PFSK-1 (cell line): ENCODE measurements around the gene RMND1.

Experiments used
- POLR2AphosphoS5 ChIP-seq: IDR thresholded peaks from 2 replicates; pipeline ENCODE4 v1.6.1; 2012; ENCODE audit warnings: low read depth, mild to moderate bottlenecking, control low read depth, low read length, moderate library complexity
- SIN3A ChIP-seq: IDR thresholded peaks from 2 replicates; pipeline ENCODE4 v1.6.1; 2012; ENCODE audit warnings: mild to moderate bottlenecking, low read length, moderate library complexity, borderline replicate concordance; ENCODE audit not compliant: insufficient read depth
- TF ChIP-seq, protein P1 (sequence below), 2 experiments: IDR thresholded peaks; 2 replicates each; pipeline versions ENCODE4 v1.6.1 to v1.8.0; 2011 to 2012; ENCODE audit warnings: low read depth in 2 of 2, low read length in 2 of 2, control low read depth in 1 of 2, inconsistent platforms in 1 of 2, mild to moderate bottlenecking in 1 of 2, moderate library complexity in 1 of 2; ENCODE audit not compliant: insufficient read depth in 1 of 2

DNA sequence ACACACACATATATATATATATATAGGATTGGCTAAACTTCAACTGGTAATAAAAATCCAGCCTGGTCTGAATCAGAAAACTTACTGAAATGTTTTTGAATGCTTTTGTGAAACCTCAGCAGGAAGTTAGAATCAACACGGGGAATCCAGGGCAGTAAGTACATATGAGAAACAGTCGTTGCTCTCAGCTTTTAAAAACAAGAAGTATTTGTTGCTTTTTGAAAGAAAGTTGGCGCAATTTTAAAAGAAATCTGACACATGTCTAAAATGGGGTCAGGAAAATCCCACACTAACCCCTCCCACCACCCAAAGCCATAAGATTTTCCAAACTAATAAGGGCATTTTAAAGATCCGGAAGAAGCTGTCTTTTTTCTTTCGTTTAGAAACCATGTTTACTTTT lies 30.4 kb upstream of the RMND1 start:
- TF ChIP-seq POLR2AphosphoS5, result no peak
- TF ChIP-seq, protein P1, sequence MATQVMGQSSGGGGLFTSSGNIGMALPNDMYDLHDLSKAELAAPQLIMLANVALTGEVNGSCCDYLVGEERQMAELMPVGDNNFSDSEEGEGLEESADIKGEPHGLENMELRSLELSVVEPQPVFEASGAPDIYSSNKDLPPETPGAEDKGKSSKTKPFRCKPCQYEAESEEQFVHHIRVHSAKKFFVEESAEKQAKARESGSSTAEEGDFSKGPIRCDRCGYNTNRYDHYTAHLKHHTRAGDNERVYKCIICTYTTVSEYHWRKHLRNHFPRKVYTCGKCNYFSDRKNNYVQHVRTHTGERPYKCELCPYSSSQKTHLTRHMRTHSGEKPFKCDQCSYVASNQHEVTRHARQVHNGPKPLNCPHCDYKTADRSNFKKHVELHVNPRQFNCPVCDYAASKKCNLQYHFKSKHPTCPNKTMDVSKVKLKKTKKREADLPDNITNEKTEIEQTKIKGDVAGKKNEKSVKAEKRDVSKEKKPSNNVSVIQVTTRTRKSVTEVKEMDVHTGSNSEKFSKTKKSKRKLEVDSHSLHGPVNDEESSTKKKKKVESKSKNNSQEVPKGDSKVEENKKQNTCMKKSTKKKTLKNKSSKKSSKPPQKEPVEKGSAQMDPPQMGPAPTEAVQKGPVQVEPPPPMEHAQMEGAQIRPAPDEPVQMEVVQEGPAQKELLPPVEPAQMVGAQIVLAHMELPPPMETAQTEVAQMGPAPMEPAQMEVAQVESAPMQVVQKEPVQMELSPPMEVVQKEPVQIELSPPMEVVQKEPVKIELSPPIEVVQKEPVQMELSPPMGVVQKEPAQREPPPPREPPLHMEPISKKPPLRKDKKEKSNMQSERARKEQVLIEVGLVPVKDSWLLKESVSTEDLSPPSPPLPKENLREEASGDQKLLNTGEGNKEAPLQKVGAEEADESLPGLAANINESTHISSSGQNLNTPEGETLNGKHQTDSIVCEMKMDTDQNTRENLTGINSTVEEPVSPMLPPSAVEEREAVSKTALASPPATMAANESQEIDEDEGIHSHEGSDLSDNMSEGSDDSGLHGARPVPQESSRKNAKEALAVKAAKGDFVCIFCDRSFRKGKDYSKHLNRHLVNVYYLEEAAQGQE (IDR thresholded peaks at IDR 0.05; ENCODE audit: insufficient read depth in 1 of 2, low read depth in 2 of 2, low read length in 2 of 2), result no peak
- TF ChIP-seq SIN3A, result no peak
